HepG2 (cell line): Measurements from ENCODE around the gene SLC2A11. TPM values are rescaled to one million over a fixed set of nuclear protein-coding genes. Genes with fewer than 3 reads are reported as not detected.

Source experiments
- ATAC-seq: fragments of 200-7000 bp; cut with Tn5 transposase; 3 replicates; pipeline ENCODE4 v1.9.1; 2020; ENCODE audit warnings: mild to moderate bottlenecking, moderate library complexity
- BruUV-seq: library from RNA; stranded (reverse); fragments of 400-500 nt; replicated peaks from 2 replicates; lab custom pipeline; 2021; lab: Mats Ljungman, UMichigan
- CTCF ChIA-PET: fragments of 300-600 bp; formaldehyde crosslinking; extraction: SDS; loops from one replicate; lab custom pipeline; 2021; ENCODE audit warnings: low total read pairs, inconsistent platforms, low intra/inter-chr PET ratio; lab: Yijun Ruan, JAX
- POLR2A ChIA-PET: fragments of 350-600 bp; sonication (Branson Sonifier 250); formaldehyde crosslinking; loops from one replicate; lab custom pipeline; 2020; ENCODE audit warnings: antibody characterized with exemption, inconsistent platforms; lab: Yijun Ruan, JAX
- DNase-seq: peaks from one replicate; pipeline ENCODE4 v3.0.0-alpha.2; 2015; ENCODE audit warnings: low spot score
- FAIRE-seq: peaks from 3 replicates; lab custom pipeline; 2011; peaks lifted over from hg19 to GRCh38; lab: Jason Lieb, UNC
- H2AFZ ChIP-seq: one replicate; pipeline ENCODE4 v1.6.1; 2011; ENCODE audit warnings: low read length, inconsistent platforms
- H3K27ac ChIP-seq: fragments of 300-600 bp; 3 replicates; pipeline ENCODE4 v1.8.0; 2011; ENCODE audit warnings: mixed run types, mild to moderate bottlenecking, mixed read lengths, low read length, inconsistent platforms; ENCODE audit not compliant: insufficient read depth; ENCODE audit errors: extremely low read length
- H3K27me3 ChIP-seq, 2 experiments: fragments of 200-600 bp in 1 of 2; 2 replicates in 1 of 2; 3 replicates in 1 of 2; pipeline versions ENCODE4 v1.6.0 to v1.8.0; 2011; ENCODE audit warnings: low read length in 2 of 2, mild to moderate bottlenecking in 2 of 2, moderate library complexity in 2 of 2, inconsistent platforms in 1 of 2; ENCODE audit not compliant: insufficient read depth in 2 of 2, control insufficient read depth in 1 of 2
- H3K36me3 ChIP-seq, 2 experiments: fragments of 200-600 bp in 1 of 2; replicated peaks in 1 of 2; 2 replicates in 1 of 2; 3 replicates in 1 of 2; pipeline versions ENCODE4 v1.5.1 to v1.8.0; 2011; ENCODE audit warnings: low read length in 2 of 2, inconsistent platforms in 1 of 2; ENCODE audit not compliant: insufficient read depth in 2 of 2, control insufficient read depth in 1 of 2
- H3K4me1 ChIP-seq: 2 replicates; pipeline ENCODE4 v1.5.1; 2012; ENCODE audit warnings: low read length, inconsistent platforms; ENCODE audit not compliant: insufficient read depth
- H3K4me2 ChIP-seq: 2 replicates; pipeline ENCODE4 v1.6.0; 2011; ENCODE audit warnings: low read depth, low read length, inconsistent platforms
- H3K4me3 ChIP-seq, 3 experiments: fragments of 200-600 bp in 1 of 3; sonication (generic), shearing (Covaris generic) in 1 of 3; replicated peaks in 1 of 3; 2 replicates each; pipeline ENCODE4 v1.5.1; 2011 to 2016; ENCODE audit warnings: low read length in 3 of 3, inconsistent platforms in 2 of 3, low read depth in 2 of 3, mild to moderate bottlenecking in 2 of 3, control low read depth in 1 of 3, mixed read lengths in 1 of 3; ENCODE audit not compliant: insufficient read depth in 1 of 3
- H3K79me2 ChIP-seq: one replicate; pipeline ENCODE4 v1.6.1; 2011; ENCODE audit warnings: low read length, inconsistent platforms; ENCODE audit not compliant: insufficient read depth
- H3K9ac ChIP-seq: 2 replicates; pipeline ENCODE4 v1.6.0; 2011; ENCODE audit warnings: mild to moderate bottlenecking, low read depth, low read length, inconsistent platforms; ENCODE audit not compliant: insufficient read depth
- H3K9me3 ChIP-seq: 2 replicates; pipeline ENCODE4 v1.5.1; 2012; ENCODE audit warnings: mild to moderate bottlenecking, low read length
- H4K20me1 ChIP-seq: 2 replicates; pipeline ENCODE4 v1.6.0; 2011; ENCODE audit warnings: inconsistent platforms, mild to moderate bottlenecking, low read length, moderate library complexity; ENCODE audit not compliant: insufficient read depth
- AGO1 ChIP-seq: fragments of 200-400 bp; formaldehyde crosslinking; IDR thresholded peaks from 2 replicates; pipeline ENCODE4 v1.6.1; 2017; ENCODE audit warnings: mild to moderate bottlenecking, low read depth, low read length, moderate library complexity; ENCODE audit not compliant: poor library complexity, severe bottlenecking
- ARNT2 ChIP-seq: sonication (generic); formaldehyde crosslinking; IDR thresholded peaks from 2 replicates; pipeline ENCODE4 v1.8.0; 2022; ENCODE audit warnings: mild to moderate bottlenecking, low read depth, missing genetic modification reagents, moderate library complexity
- CHD2 ChIP-seq: IDR thresholded peaks from 2 replicates; pipeline ENCODE4 v1.6.1; 2011; ENCODE audit warnings: low read depth, low read length, improper control_type of control experiment
- ETV5 ChIP-seq: IDR thresholded peaks from 2 replicates; pipeline ENCODE4 v1.6.1; 2018; ENCODE audit warnings: missing biosample characterization, missing genetic modification reagents, inconsistent platforms, borderline replicate concordance
- GABPA ChIP-seq, 2 experiments: IDR thresholded peaks; 2 replicates each; pipeline ENCODE4 v1.6.1; 2011 to 2016; ENCODE audit warnings: low read depth in 2 of 2, low read length in 1 of 2, missing biosample characterization in 1 of 2, missing genetic modification characterization in 1 of 2
- LRRFIP1 ChIP-seq: sonication (generic); formaldehyde crosslinking; conservative IDR thresholded peaks from 2 replicates; pipeline ENCODE4 v1.4.0; 2020; ENCODE audit warnings: missing genetic modification reagents
- NONO ChIP-seq, 2 experiments: fragments of 450-650 bp in 1 of 2; sonication (generic) in 1 of 2; formaldehyde crosslinking in 1 of 2; IDR thresholded peaks in 1 of 2; conservative IDR thresholded peaks in 1 of 2; 2 replicates each; pipeline versions ENCODE4 v1.6.1 to v1.8.0; 2017 to 2022; ENCODE audit warnings: mild to moderate bottlenecking in 1 of 2, missing genetic modification reagents in 1 of 2, moderate library complexity in 1 of 2
- SAFB2 ChIP-seq: sonication (generic); formaldehyde crosslinking; IDR thresholded peaks from 2 replicates; pipeline ENCODE4 v1.5.1; 2020; ENCODE audit warnings: missing genetic modification reagents, low read depth, mild to moderate bottlenecking, borderline replicate concordance
- SNAPC2 ChIP-seq: sonication (generic); formaldehyde crosslinking; IDR thresholded peaks from 2 replicates; pipeline ENCODE4 v1.8.1; 2022; ENCODE audit warnings: mild to moderate bottlenecking, missing genetic modification reagents
- TCF7L2 ChIP-seq: IDR thresholded peaks from 2 replicates; pipeline ENCODE4 v1.6.1; 2011; ENCODE audit warnings: mild to moderate bottlenecking, low read depth, low read length, moderate library complexity
- TRAFD1 ChIP-seq: sonication (generic); formaldehyde crosslinking; IDR thresholded peaks from 2 replicates; pipeline ENCODE4 v1.5.1; 2020; ENCODE audit warnings: missing genetic modification reagents, mild to moderate bottlenecking, borderline replicate concordance
- ZBTB21 ChIP-seq: sonication (generic); formaldehyde crosslinking; IDR thresholded peaks from 2 replicates; pipeline ENCODE4 v1.4.0; 2020; ENCODE audit warnings: missing genetic modification reagents
- ZNF143 ChIP-seq: sonication (generic); formaldehyde crosslinking; IDR thresholded peaks from 2 replicates; pipeline ENCODE4 v1.4.0; 2020; ENCODE audit warnings: missing genetic modification reagents
- ZNF317 ChIP-seq: sonication (generic); formaldehyde crosslinking; IDR thresholded peaks from 2 replicates; pipeline ENCODE4 v1.5.0; 2020; ENCODE audit warnings: mild to moderate bottlenecking, missing genetic modification reagents
- ZNF383 ChIP-seq: sonication (generic); formaldehyde crosslinking; IDR thresholded peaks from 2 replicates; pipeline ENCODE4 v1.4.0; 2020; ENCODE audit warnings: missing genetic modification reagents, mild to moderate bottlenecking, borderline replicate concordance
- ZNF841 ChIP-seq: sonication (generic); formaldehyde crosslinking; IDR thresholded peaks from 2 replicates; pipeline ENCODE4 v1.8.1; 2023; ENCODE audit warnings: missing genetic modification reagents, borderline replicate concordance
- ZSCAN29 ChIP-seq: sonication (generic); formaldehyde crosslinking; conservative IDR thresholded peaks from 2 replicates; pipeline ENCODE4 v1.4.0; 2020; ENCODE audit warnings: mild to moderate bottlenecking, missing genetic modification reagents
- ZSCAN9 ChIP-seq: IDR thresholded peaks from 2 replicates; pipeline ENCODE4 v1.6.1; 2016; ENCODE audit warnings: borderline replicate concordance
- WGBS: methylation state at CpG from one replicate; pipeline ENCODE4 v1.1.6; 2017; ENCODE audit warnings: low lambda C conversion rate; 5-methylcytosine and 5-hydroxymethylcytosine counted together
- in situ Hi-C: cut with HindIII; loops from 2 replicates; pipeline ENCODE4 v1.10.0; 2017; ENCODE audit warnings: low pct_unique_long_range_greater_than_20kb; ENCODE audit not compliant: extremely low pct_ligation_motif_present
- intact Hi-C: fragments of 100-400 bp; cut with micrococcal nuclease; formaldehyde crosslinking; loops from one replicate; pipeline ENCODE4 v1.10.0; 2022; ENCODE audit not compliant: unreplicated experiment
- polyA plus RNA-seq, 8 experiments: library from polyadenylated mRNA; depleted of rRNA in 3 of 8; stranded (reverse) in 7 of 8; unstranded in 1 of 8; fragments of >200 nt; fragmentation: Illumina TruSeq in 4 of 8; extraction: Trizol in 4 of 8; gene quantifications; 2 replicates each; pipeline versions ENCODE4 v1.2.1 to v1.2.3, GENCODE V29; 2011 to 2016; ENCODE audit warnings: low read depth in 4 of 8, missing spikeins in 1 of 8, mixed read lengths in 1 of 8; ENCODE audit not compliant: insufficient read depth in 1 of 8
- total RNA-seq, 5 experiments: library from RNA; depleted of rRNA; stranded (reverse); fragments of >200 nt; fragmentation: Illumina TruSeq; extraction: Trizol; gene quantifications; 2 replicates each; pipeline ENCODE4 v1.2.3, GENCODE V29; 2016; ENCODE audit warnings: low read depth in 1 of 5
- TF ChIP-seq, protein P1 (sequence below): sonication (generic); formaldehyde crosslinking; conservative IDR thresholded peaks from 2 replicates; pipeline ENCODE4 v1.5.0; 2020; ENCODE audit warnings: missing genetic modification reagents

Gene SLC2A11
- total and polyA plus RNA-seq, 2 of the 13 experiments (the other 11 are each of a cell fraction or from before 2014, with no cell fraction given) = 15.2 to 15.4 TPM

DNA sequence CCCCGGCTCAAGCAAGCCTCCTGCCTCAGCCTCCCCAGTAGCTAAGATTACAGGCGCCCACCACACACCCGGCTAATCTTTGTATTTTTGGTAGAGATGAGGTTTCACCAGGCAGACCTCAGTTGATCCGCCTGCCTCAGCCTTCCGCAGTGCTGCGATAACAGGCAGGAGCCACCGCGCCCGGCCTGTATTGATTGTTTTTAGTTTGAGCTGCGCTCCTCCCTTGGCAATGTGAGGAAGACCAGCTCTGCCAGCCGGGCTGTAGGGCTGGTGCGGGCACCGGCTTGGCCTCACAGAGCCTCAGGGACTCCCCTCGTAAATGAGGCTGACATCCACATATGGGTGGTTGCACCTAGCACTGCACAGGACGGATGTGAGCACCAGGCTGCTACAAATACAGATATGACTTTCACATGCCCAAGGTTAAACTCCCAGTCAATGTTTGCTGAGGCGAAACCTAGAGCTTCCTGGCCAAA lies 7.5 kb upstream of the SLC2A11 start:
- H3K4me3 ChIP-seq = peak overlapping the region in 2 of 3 experiments; percentile 16 to 17; a peak in 2 of 6 replicates
- DNase-seq (no peak), FAIRE-seq (no peak), ATAC-seq (peak; percentile 19)
- ChIA-PET CTCF (interaction anchor here (1.2 to 3.9 kb wide), 4 partner anchors 82 to 223 kb away, joined by 3 to 34 read pairs (median 4); partner anchors contain the start of gene CHCHD10), POLR2A (interaction anchor here (0.6 to 2.8 kb wide), 8 partner anchors 8 to 100 kb away, joined by 3 to 18 read pairs (median 6); partner anchors contain the start of genes CHCHD10, MIF, SLC2A11 and ZNF70)
- H3K27me3 ChIP-seq = peaks cover 2 to 11% of the 10 kb centered on the region in 2 experiments; a peak in 1 of 5 replicates
- H4K20me1 ChIP-seq = no peaks in the 10 kb centered on the region
- H3K79me2 ChIP-seq = no peaks in the 10 kb centered on the region
- in situ Hi-C loops (no loop called here), intact Hi-C loops (no loop called here)
- peaks cover 57% of the 10 kb centered on the region for H3K4me1 ChIP-seq
- H3K27ac ChIP-seq = no peak overlapping the region
- no TSS peak for BruUV-seq
- no peaks in the 10 kb centered on the region for H3K9me3 ChIP-seq
- peak overlapping the region; percentile 69 for H3K4me2 ChIP-seq
- 34% methylated on average over 13 of the region's 16 CpGs for WGBS
- H3K36me3 ChIP-seq = no peaks in the 10 kb centered on the region
- no peak overlapping the region for H2AFZ ChIP-seq
- no peak overlapping the region for H3K9ac ChIP-seq
- TF ChIP-seq SAFB2 (no peak), ZNF143 (CRISPR knock-in tag) (no peak), ZSCAN29 (no peak), ZNF383 (no peak), GABPA (IDR thresholded peaks at IDR 0.05; ENCODE audit: low read depth, low read length) (no peak), GABPA (CRISPR knock-in tag; IDR thresholded peaks at IDR 0.05; ENCODE audit: low read depth) (no peak), ARNT2 (no peak), TCF7L2 (no peak), ETV5 (CRISPR knock-in tag) (peak; percentile 17; the same call in 1 of the 2 replicates), CHD2 (no peak), ZSCAN9 (CRISPR knock-in tag) (no peak), LRRFIP1 (no peak), SNAPC2 (CRISPR knock-in tag) (no peak), NONO (IDR thresholded peaks at IDR 0.05) (no peak), NONO (CRISPR knock-in tag; conservative IDR thresholded peaks at IDR 0.05) (no peak), TRAFD1 (no peak), ZNF317 (CRISPR knock-in tag) (no peak), AGO1 (no peak), ZNF841 (CRISPR knock-in tag) (no peak), ZBTB21 (CRISPR knock-in tag) (no peak)
- TF ChIP-seq, protein P1, sequence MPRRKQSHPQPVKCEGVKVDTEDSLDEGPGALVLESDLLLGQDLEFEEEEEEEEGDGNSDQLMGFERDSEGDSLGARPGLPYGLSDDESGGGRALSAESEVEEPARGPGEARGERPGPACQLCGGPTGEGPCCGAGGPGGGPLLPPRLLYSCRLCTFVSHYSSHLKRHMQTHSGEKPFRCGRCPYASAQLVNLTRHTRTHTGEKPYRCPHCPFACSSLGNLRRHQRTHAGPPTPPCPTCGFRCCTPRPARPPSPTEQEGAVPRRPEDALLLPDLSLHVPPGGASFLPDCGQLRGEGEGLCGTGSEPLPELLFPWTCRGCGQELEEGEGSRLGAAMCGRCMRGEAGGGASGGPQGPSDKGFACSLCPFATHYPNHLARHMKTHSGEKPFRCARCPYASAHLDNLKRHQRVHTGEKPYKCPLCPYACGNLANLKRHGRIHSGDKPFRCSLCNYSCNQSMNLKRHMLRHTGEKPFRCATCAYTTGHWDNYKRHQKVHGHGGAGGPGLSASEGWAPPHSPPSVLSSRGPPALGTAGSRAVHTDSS (CRISPR knock-in tag) = no peak
